ENCODE data around the gene ARHGAP21. TPM values are rescaled to one million over a fixed set of nuclear protein-coding genes. Genes with fewer than 3 reads are reported as not detected.

The ARHGAP21 gene
- total RNA-seq, 1 experiment from 2014 or later = 59.4 TPM

- Histone ChIP-seq H3K27ac (ENCODE audit: insufficient read length, low read depth, low read length) (no peak overlapping the region), H3T11ph (ENCODE audit: low read length) (no peak overlapping the region), H2BK120ac (ENCODE audit: low read depth, low read length, poor library complexity, severe bottlenecking) (no peak overlapping the region), H4K20me1 (ENCODE audit: control insufficient read depth, insufficient read depth, insufficient read length) (no peaks in the 10 kb centered on the region), H4K5ac (ENCODE audit: insufficient read length, low read depth, low read length) (no peak overlapping the region), H3K4ac (ENCODE audit: low read depth, low read length) (no peak overlapping the region), H4K8ac (replicated peaks; ENCODE audit: insufficient read length, low read depth, low read length) (no peak overlapping the region), H3K79me2 (ENCODE audit: insufficient read depth, low read length) (0 out of 2 replicates have a peak, but pooled peaks cover 3% of the 10 kb centered on the region), H2BK5ac (ENCODE audit: insufficient read length, low read length) (no peak overlapping the region), H2BK20ac (ENCODE audit: low read depth, low read length, poor library complexity, severe bottlenecking) (no peak overlapping the region), H2BK12ac (ENCODE audit: insufficient read length, low read depth, low read length) (no peak overlapping the region), H4K91ac (ENCODE audit: insufficient read length, low read depth, low read length) (no peak overlapping the region), H2BK15ac (ENCODE audit: low read depth, low read length) (no peak overlapping the region), H3K27me3 (ENCODE audit: insufficient read depth, low read length) (no peaks in the 10 kb centered on the region), H2AFZ (ENCODE audit: low read length) (no peak overlapping the region), H3K4me1 (ENCODE audit: insufficient read depth, low read length) (no peaks in the 10 kb centered on the region), H3K9me3 (ENCODE audit: control insufficient read depth, low read depth, low read length) (no peaks in the 10 kb centered on the region), H3K4me2 (ENCODE audit: insufficient read depth, insufficient read length, low read length) (no peak overlapping the region), H3K14ac (ENCODE audit: insufficient read depth, low read length) (no peak overlapping the region), H3K18ac (ENCODE audit: insufficient read length, low read depth, low read length) (no peak overlapping the region), H3K23me2 (ENCODE audit: insufficient read length, low read depth, low read length, poor library complexity, severe bottlenecking) (no peaks in the 10 kb centered on the region), H3K9ac (ENCODE audit: extremely low read depth, insufficient read length, low read length) (no peak overlapping the region), H2AK5ac (ENCODE audit: insufficient read length, low read length) (no peak overlapping the region), H3K79me1 (ENCODE audit: insufficient read depth, low read depth, low read length, poor library complexity, severe bottlenecking) (peaks cover 6% of the 10 kb centered on the region), H3K56ac (ENCODE audit: insufficient read length, low read depth, low read length) (no peak overlapping the region), H3K23ac (ENCODE audit: insufficient read length, low read depth, low read length) (no peak overlapping the region)
- H3K27me3 Mint-ChIP-seq (ENCODE audit: low read depth) = no peaks in the 10 kb centered on the region
- H3K9me3 Mint-ChIP-seq = peaks cover 3 to 9% of the 10 kb centered on the region in 2 experiments; a peak in 2 of 5 replicates
- H3K4me1 Mint-ChIP-seq = peaks cover 4 to 5% of the 10 kb centered on the region in 2 experiments; a peak in 2 of 4 replicates
- no peak overlapping the region for H3K4me3 Mint-ChIP-seq
- DNase-seq = no peak
- H3K36me3 Mint-ChIP-seq (ENCODE audit: insufficient read depth in 1 of 3, low read depth in 3 of 3) = peaks cover 12 to 16% (median 13%) of the 10 kb centered on the region in 3 experiments; a peak in 5 of 7 replicates
- TF ChIP-seq CTCF (conservative IDR thresholded peaks at IDR 0.05) = no peak
- no peak overlapping the region for H3K27ac Mint-ChIP-seq
Observed at GRCh38 chr10:24683554-24683953, 40.1 kb downstream of the ARHGAP21 start.

All from H9 (cell line).